T-helper 2 cell (primary cell): ENCODE data around the gene FAM236C.
"Not testable (repeated sequence)": the region's sequence is repeated elsewhere in the genome, so short reads cannot be mapped to it uniquely, and the experiment has no call there.

Experiments used
- DNase-seq, 5 experiments: peaks; one replicate each; pipeline versions ENCODE4 v3.0.0 to v3.0.0-alpha.2; 2012 to 2022
- total RNA-seq, 2 donors: gene quantifications; one replicate each; lab custom pipeline; 2026; lab: John Stamatoyannopoulos, UW

The FAM236C gene
- 0 reads per million in 2 donors for total RNA-seq

DNA sequence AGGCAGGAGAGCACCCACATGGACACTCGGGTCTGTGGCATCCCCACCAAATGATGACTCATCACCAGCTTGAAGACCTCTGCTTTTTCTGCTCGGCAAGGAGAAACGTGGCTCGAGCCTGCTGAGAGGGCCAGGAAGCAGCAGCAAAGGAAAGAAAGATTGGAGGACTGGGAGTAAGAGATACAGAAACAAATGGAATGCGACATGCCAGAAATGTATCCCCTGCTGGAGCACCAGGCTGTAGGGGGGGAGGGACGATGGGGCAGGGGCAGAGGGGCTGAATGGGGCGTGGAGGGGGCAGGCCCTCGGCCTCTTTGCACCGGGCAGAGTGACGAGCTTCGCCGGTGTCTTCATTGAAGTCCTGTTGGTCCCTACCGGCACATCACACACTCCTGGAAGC, at the start of gene FAM236C:
Gene FAM236C (plus strand): TSS at position 301 of the 400 bp plus-strand sequence. CDS start 100 bp downstream, outside the sequence.
- DNase-seq, result not testable (repeated sequence)

GRCh38 chrX:72882898-72883297, 29.5 kb upstream of the FAM236C start:
- DNase-seq, result not testable (repeated sequence)

GRCh38 chrX:72889740-72890139, 22.7 kb upstream of the FAM236C start:
- not testable (repeated sequence) for DNase-seq

GRCh38 chrX:72916096-72916495, 3.7 kb downstream of the FAM236C start:
- not testable (repeated sequence) for DNase-seq

DNA sequence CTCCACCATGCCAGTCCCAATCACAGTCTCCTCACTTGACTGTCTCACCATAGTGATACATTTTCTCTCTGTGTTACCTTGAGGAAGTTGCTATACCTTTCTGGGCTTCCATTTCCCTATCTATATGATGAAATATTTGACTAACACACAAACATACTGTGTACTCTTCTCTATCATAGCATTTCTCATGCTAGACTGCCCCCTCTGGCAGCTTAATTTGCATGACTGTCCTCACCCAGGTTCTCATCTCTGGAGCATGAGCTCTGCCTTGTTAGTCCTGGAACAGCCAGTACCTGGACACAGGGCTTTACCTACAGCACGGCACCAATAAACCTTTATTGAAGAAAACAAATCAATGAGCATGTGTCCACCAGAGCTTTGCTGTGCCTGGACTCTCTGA, 19.9 kb downstream of the FAM236C start:
- not testable (repeated sequence) for DNase-seq

DNA sequence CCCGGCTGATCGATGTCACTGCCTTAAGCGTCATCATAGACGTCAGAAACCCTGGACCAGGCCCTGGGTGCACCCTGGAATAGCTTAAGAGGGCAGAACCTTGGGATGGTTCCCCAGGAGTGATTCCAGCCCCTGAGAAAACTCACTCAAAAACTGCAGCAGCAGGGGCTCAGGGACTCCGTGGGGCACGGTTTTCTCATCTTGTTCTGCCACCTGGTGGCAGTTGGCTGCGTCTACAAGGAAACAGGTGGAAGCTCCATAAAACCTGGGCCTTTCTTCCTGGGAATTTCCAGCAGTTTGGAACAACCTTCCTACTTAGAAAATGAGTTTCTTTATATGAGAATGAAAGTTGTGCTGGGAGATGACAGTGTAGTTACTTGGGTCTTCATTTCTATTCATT, 24.0 kb downstream of the FAM236C start:
- DNase-seq, result not testable (repeated sequence)

GRCh38 chrX:72936882-72937455, 24.6 kb downstream of the FAM236C start:
- not testable (repeated sequence) for DNase-seq

DNA sequence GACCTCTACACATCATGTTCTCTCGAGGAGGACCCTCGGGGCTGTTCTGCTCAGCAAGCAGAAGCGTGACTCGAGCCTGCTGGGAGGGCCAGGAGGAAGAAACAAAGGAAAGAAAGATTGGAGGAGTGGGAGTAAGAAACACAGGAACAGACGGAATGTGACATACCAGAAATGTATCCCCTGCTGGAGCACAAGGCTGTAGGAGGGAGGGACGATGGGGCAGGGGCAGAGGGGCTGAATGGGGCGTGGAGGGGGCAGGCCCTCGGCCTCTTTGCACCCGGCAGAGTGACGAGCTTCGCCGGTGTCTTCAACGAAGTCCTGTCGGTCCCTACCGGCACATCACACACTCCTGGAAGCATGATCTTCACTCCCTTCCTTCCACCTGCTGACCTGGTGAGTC, 25.5 kb downstream of the FAM236C start, which contains the start of gene FAM236A:
Gene FAM236A (plus strand): TSS at position 301 of the 400 bp plus-strand sequence. CDS start 57 bp downstream, at position 358.
- DNase-seq, result not testable (repeated sequence)

- DNase-seq, result not testable (repeated sequence)
These were observed 29.9 kb downstream of the FAM236C start for GRCh38 chrX:72942272-72942671.

DNA sequence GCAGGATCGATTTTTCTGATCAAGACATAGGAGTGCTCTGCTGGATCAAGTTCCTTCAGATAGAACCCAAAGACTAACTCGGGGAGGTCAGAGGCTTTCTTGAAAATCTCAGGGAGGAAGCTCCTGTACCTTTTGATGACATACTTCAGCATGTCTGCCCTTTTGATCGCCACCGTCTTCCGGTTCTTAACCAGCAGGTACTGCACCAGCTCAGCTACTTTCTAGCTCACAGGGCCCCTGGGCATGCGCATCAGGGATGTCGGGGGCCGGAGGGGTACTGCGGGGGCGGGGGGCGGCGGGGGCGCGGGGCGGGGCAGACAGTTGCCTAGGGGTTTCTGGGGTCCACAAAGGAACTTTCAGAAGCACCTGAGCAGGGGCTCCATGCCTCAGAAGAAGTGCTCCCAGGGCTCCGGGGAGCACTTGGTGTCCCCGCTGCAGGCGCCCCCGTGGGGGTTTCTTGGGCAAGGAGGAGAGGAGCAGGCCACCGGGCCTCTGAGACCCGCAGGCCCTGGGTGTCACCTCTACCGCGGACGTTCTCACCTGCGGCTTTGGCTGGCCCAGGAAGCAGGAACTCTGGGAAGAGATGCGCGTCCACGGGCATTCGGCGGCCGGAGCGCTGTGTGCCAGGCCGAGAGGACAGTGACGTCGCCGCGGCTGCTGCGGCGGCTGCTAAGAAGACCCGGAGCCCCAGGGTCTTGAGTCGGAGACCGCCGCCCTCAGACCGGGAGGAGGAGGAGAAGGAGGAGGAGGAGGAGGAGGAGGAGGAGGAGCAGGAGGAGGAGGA, 30.8 kb downstream of the FAM236C start:
- DNase-seq, result not testable (repeated sequence)

DNA sequence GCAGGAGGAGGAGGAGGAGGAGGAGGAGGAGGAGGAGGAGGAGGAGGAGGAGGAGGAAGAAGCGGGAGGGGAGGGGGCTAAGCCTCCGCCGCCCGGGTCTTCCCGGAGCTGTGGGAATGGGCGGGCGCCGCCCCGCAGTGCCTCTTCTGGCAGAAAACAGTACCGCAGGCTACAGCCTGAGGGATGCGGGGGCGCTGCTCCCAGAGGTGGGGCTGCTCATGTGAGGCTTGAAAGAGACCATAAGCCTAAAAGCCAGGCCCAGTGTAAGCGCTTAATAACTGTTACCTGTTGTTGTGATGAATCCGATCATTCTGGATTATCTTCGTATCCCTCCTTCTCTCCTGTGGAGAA, 31.4 kb downstream of the FAM236C start, which contains the start of gene DMRTC1:
Gene DMRTC1 (minus strand): TSS at position 19 of the 351 bp plus-strand sequence. CDS start 68,143 bp downstream, outside the sequence.
- DNase-seq, result not testable (repeated sequence)

DNA sequence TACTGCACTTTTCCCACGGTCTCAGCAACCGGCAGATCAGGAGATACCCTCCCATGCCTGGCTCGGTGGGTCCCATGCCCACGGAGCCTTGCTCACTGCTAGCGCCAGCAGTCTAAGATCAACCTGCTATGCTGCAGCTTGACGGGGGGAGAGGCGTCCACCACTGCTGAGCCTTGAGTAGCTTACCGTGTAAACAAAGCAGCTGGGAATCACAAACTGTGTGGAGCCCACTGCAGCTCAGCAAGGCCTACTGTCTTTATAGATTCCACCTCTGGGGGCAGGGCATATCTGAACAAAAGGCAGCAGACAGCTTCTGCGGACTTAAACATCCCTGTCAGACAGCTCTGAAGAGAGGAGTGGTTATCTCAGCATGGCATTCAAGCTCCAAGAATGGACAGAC, 47.6 kb downstream of the FAM236C start:
- not testable (repeated sequence) for DNase-seq
